Measurements from ENCODE around the gene ZFYVE28.

DNA sequence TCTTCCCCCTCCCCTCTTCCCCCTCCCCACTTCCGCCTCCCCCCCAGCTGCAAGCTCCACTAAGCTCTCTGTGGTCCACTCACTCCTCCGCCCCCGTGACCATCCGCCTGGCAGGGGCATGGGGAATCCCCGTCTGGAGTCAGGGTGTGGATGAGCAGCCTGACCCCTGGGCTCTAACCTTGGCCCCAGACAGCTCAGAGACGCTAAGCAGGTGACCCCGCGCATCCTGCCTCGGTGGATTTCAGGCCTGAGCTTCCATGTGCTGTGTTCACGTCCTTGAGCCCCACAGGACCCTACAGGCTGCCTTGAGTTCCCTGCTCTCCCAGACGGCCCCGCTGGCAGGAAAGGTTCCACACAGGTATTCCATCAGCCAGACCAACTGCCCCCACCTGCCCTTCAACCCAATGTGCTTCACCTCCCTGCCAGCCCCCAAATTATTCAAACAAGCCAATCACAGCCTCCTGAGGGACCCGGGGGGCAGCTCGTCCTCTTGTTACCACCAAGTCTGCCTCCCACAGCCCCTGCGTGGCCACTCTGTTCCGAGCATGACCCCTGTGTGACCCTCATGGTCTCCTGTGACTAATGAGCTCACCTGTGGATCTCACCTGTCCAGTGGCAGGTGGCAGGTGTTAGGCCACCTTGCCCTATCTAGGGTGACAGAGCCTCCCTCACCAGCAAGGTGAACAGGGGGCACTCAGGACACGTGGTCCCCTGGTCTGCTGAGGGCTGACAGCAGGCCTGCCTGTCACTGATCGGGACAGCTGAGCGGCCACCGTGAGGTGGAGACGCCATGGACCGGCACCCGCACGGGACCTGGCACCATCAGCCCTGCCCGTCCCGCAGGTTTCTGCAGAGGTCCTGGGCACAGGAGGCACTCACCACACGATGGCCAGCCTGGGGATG, 83.4 kb downstream of the ZFYVE28 start:
- TF ChIP-seq FOXP2 (optimal IDR thresholded peaks at IDR 0.05; ENCODE audit: borderline replicate concordance, extremely low read depth, extremely low read length, insufficient read depth) (no peak), TAF1 (IDR thresholded peaks at IDR 0.05; ENCODE audit: borderline replicate concordance, insufficient read depth, low read length) (no peak)
- TF ChIP-seq, protein P1, sequence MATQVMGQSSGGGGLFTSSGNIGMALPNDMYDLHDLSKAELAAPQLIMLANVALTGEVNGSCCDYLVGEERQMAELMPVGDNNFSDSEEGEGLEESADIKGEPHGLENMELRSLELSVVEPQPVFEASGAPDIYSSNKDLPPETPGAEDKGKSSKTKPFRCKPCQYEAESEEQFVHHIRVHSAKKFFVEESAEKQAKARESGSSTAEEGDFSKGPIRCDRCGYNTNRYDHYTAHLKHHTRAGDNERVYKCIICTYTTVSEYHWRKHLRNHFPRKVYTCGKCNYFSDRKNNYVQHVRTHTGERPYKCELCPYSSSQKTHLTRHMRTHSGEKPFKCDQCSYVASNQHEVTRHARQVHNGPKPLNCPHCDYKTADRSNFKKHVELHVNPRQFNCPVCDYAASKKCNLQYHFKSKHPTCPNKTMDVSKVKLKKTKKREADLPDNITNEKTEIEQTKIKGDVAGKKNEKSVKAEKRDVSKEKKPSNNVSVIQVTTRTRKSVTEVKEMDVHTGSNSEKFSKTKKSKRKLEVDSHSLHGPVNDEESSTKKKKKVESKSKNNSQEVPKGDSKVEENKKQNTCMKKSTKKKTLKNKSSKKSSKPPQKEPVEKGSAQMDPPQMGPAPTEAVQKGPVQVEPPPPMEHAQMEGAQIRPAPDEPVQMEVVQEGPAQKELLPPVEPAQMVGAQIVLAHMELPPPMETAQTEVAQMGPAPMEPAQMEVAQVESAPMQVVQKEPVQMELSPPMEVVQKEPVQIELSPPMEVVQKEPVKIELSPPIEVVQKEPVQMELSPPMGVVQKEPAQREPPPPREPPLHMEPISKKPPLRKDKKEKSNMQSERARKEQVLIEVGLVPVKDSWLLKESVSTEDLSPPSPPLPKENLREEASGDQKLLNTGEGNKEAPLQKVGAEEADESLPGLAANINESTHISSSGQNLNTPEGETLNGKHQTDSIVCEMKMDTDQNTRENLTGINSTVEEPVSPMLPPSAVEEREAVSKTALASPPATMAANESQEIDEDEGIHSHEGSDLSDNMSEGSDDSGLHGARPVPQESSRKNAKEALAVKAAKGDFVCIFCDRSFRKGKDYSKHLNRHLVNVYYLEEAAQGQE (IDR thresholded peaks at IDR 0.05; ENCODE audit: insufficient read depth in 1 of 2, low read depth in 2 of 2, low read length in 2 of 2), result no peak
